ENCODE measurements around the gene PAOX.
"Not testable (repeated sequence)": the region's sequence is repeated elsewhere in the genome, so short reads cannot be mapped to it uniquely, and the experiment has no call there.

The PAOX gene

GRCh38 chr10:133385214-133385613 lies 6.2 kb downstream of the PAOX start:
- in situ Hi-C loops (cut with HindIII; ENCODE audit: low sequenced_read_pairs): no loop called here
- no peak overlapping the region for H3K4me3 ChIP-seq (ENCODE audit: low read depth, low read length)
- TF ChIP-seq CTCF (IDR thresholded peaks at IDR 0.05; ENCODE audit: low read depth, low read length): no peak
- no peak for DNase-seq (ENCODE audit: low read depth, low spot score)

GRCh38 chr10:133386951-133387350 lies 7.9 kb downstream of the PAOX start:
- DNase-seq (ENCODE audit: low read depth, low spot score); H3K4me3 ChIP-seq (ENCODE audit: low read depth, low read length); in situ Hi-C loops (cut with HindIII; ENCODE audit: low sequenced_read_pairs): not testable (repeated sequence)

GRCh38 chr10:133388236-133388972 lies 9.3 kb downstream of the PAOX start:
- no peak for TF ChIP-seq CTCF (IDR thresholded peaks at IDR 0.05; ENCODE audit: low read depth, low read length)
- DNase-seq (ENCODE audit: low read depth, low spot score): no peak
- no peak overlapping the region for H3K4me3 ChIP-seq (ENCODE audit: low read depth, low read length)
- in situ Hi-C loops (cut with HindIII; ENCODE audit: low sequenced_read_pairs): no loop called here

- no peak for DNase-seq (ENCODE audit: low read depth, low spot score)
- no peak for TF ChIP-seq CTCF (IDR thresholded peaks at IDR 0.05; ENCODE audit: low read depth, low read length)
- in situ Hi-C loops (cut with HindIII; ENCODE audit: low sequenced_read_pairs): no loop called here
- no peak overlapping the region for H3K4me3 ChIP-seq (ENCODE audit: low read depth, low read length)
These were observed 10.1 kb downstream of the PAOX start for GRCh38 chr10:133388973-133389818.

GRCh38 chr10:133390597-133391248 lies 11.7 kb downstream of the PAOX start:
- in situ Hi-C loops (cut with HindIII; ENCODE audit: low sequenced_read_pairs): no loop called here

GRCh38 chr10:133391249-133391635 lies 12.2 kb downstream of the PAOX start:
- in situ Hi-C loops (cut with HindIII; ENCODE audit: low sequenced_read_pairs): no loop called here
- DNase-seq (ENCODE audit: low read depth, low spot score): no peak
- no peak overlapping the region for H3K4me3 ChIP-seq (ENCODE audit: low read depth, low read length)
- TF ChIP-seq CTCF (IDR thresholded peaks at IDR 0.05; ENCODE audit: low read depth, low read length): no peak

More at GRCh38 chr10:133390597-133391248, 11.7 kb downstream of the PAOX start:
- no peak for DNase-seq (ENCODE audit: low read depth, low spot score)
- no peak for TF ChIP-seq CTCF (IDR thresholded peaks at IDR 0.05; ENCODE audit: low read depth, low read length)
- no peak overlapping the region for H3K4me3 ChIP-seq (ENCODE audit: low read depth, low read length)

Measured in astrocyte of the spinal cord (primary cell).